K562 (cell line): Measurements from ENCODE around the gene CD248. TPM values are rescaled to one million over a fixed set of nuclear protein-coding genes. Genes with fewer than 3 reads are reported as not detected.

Experiments used
- AFF1 ChIP-seq, 2 experiments: fragments of 450-650 bp; IDR thresholded peaks; 2 replicates each; pipeline ENCODE4 v1.6.1; 2018; ENCODE audit warnings: mild to moderate bottlenecking in 2 of 2, low read depth in 1 of 2; ENCODE audit not compliant: partially characterized antibody in 2 of 2
- FOXA3 ChIP-seq, 2 experiments: fragments of 450-650 bp in 1 of 2; sonication (generic) in 1 of 2; formaldehyde crosslinking; IDR thresholded peaks in 1 of 2; conservative IDR thresholded peaks in 1 of 2; 2 replicates each; pipeline versions ENCODE4 v1.4.0 to v1.8.0; 2020 to 2022; ENCODE audit warnings: mild to moderate bottlenecking in 2 of 2, missing genetic modification reagents in 1 of 2
- GTF2E2 ChIP-seq: fragments of 200-800 bp; sonication (Bioruptor generic); IDR thresholded peaks from 2 replicates; pipeline ENCODE4 v1.6.1; 2016; ENCODE audit warnings: missing genetic modification characterization, missing compliant biosample characterization
- HINFP ChIP-seq: fragments of 450-650 bp; conservative IDR thresholded peaks from 2 replicates; pipeline ENCODE4 v1.6.1; 2016; ENCODE audit warnings: missing genetic modification characterization, low read depth, mild to moderate bottlenecking, control low read depth, missing compliant biosample characterization
- KAT7 ChIP-seq: sonication (generic); formaldehyde crosslinking; IDR thresholded peaks from 2 replicates; pipeline ENCODE4 v1.8.0; 2022; ENCODE audit warnings: missing genetic modification reagents, mild to moderate bottlenecking, borderline replicate concordance
- MCM3 ChIP-seq: fragments of 450-650 bp; IDR thresholded peaks from 2 replicates; pipeline ENCODE4 v1.6.1; 2016
- NCOA6 ChIP-seq: fragments of 450-650 bp; IDR thresholded peaks from 2 replicates; pipeline ENCODE4 v1.6.1; 2017; ENCODE audit warnings: mild to moderate bottlenecking
- NUFIP1 ChIP-seq: fragments of 450-650 bp; IDR thresholded peaks from 2 replicates; pipeline ENCODE4 v1.6.1; 2018; ENCODE audit not compliant: partially characterized antibody
- RERE ChIP-seq: sonication (generic); formaldehyde crosslinking; IDR thresholded peaks from 2 replicates; pipeline ENCODE4 v1.8.0; 2023; ENCODE audit warnings: missing genetic modification reagents, mild to moderate bottlenecking, borderline replicate concordance
- TAF1 ChIP-seq: IDR thresholded peaks from 2 replicates; pipeline ENCODE4 v1.6.1; 2011; ENCODE audit warnings: mild to moderate bottlenecking, low read length, moderate library complexity; ENCODE audit not compliant: insufficient read depth, control insufficient read depth, severe bottlenecking; ENCODE audit errors: extremely low read depth
- ZBTB7A ChIP-seq: IDR thresholded peaks from 2 replicates; pipeline ENCODE4 v1.6.1; 2011; ENCODE audit warnings: low read depth, mild to moderate bottlenecking, low read length, moderate library complexity, borderline replicate concordance; ENCODE audit not compliant: control insufficient read depth
- ZFP1 ChIP-seq: fragments of 450-650 bp; formaldehyde crosslinking; IDR thresholded peaks from 2 replicates; pipeline ENCODE4 v1.4.0; 2020; ENCODE audit warnings: mild to moderate bottlenecking, mixed read lengths
- ZNF12 ChIP-seq: sonication (generic); formaldehyde crosslinking; IDR thresholded peaks from 2 replicates; pipeline ENCODE4 v1.4.0; 2020; ENCODE audit warnings: mild to moderate bottlenecking, missing genetic modification reagents
- ZNF224 ChIP-seq: sonication (generic); formaldehyde crosslinking; IDR thresholded peaks from 2 replicates; pipeline ENCODE4 v1.8.0; 2022; ENCODE audit warnings: mild to moderate bottlenecking, missing genetic modification reagents
- ZNF282 ChIP-seq: sonication (generic); formaldehyde crosslinking; IDR thresholded peaks from 2 replicates; pipeline ENCODE4 v1.8.1; 2023; ENCODE audit warnings: missing genetic modification reagents
- ZNF311 ChIP-seq: fragments of 250-450 bp; sonication (Bioruptor Pico); IDR thresholded peaks from 2 replicates; pipeline ENCODE4 v1.4.0; 2020; ENCODE audit warnings: mild to moderate bottlenecking, moderate library complexity
- ZNF583 ChIP-seq: fragments of 250-450 bp; sonication (Bioruptor Pico); IDR thresholded peaks from 2 replicates; pipeline ENCODE4 v1.4.0; 2020
- polyA plus RNA-seq, 8 experiments: library from polyadenylated mRNA; depleted of rRNA in 4 of 8; stranded (reverse) in 5 of 8; unstranded in 3 of 8; fragments of >200 nt; fragmentation: Nextera tagmentation in 2 of 8; fragmentation: Illumina TruSeq in 1 of 8; extraction: Ambion mirVana in 2 of 8; extraction: Trizol in 1 of 8; gene quantifications; 2 replicates each; pipeline versions ENCODE4 v1.2.1 to v1.2.3, GENCODE V29; 2011 to 2014; ENCODE audit warnings: inconsistent platforms in 1 of 8, missing spikeins in 1 of 8
- total RNA-seq, 7 experiments: library from RNA; depleted of rRNA in 6 of 7; stranded (reverse); fragments of >200 nt in 6 of 7; fragmentation: Illumina TruSeq in 2 of 7; extraction: Trizol in 2 of 7; gene quantifications; 2 replicates each; pipeline versions ENCODE4 v1.2.1 to v1.2.3, GENCODE V29; 2011 to 2021; ENCODE audit warnings: low replicate concordance in 1 of 7

CD248 gene
- total and polyA plus RNA-seq, 9 of the 15 experiments (the other 6 are each of a cell fraction or from before 2014, with no cell fraction given), result 0.09 TPM; not detected in 8

GRCh38 chr11:66311965-66312548 lies 4.8 kb downstream of the CD248 start (continued):
- no peak; the same call in 1 of the 2 replicates for TF ChIP-seq RERE (CRISPR knock-in tag)
- no peak for TF ChIP-seq MCM3
- no peak; the same call in 1 of the 2 replicates for TF ChIP-seq KAT7 (CRISPR knock-in tag)
- no peak for TF ChIP-seq NUFIP1
- no peak for TF ChIP-seq AFF1 (IDR thresholded peaks at IDR 0.05; ENCODE audit: low read depth in 1 of 2, partially characterized antibody in 2 of 2)
- no peak for TF ChIP-seq ZNF311 (CRISPR knock-in tag)
- 0 out of 2 replicates have a peak, but pooled peaks have one; percentile 37 for TF ChIP-seq ZNF12
- no peak for TF ChIP-seq NCOA6
- TF ChIP-seq ZNF583 (CRISPR knock-in tag), result no peak
- TF ChIP-seq ZNF224, result no peak
- no peak for TF ChIP-seq TAF1
- peak in 1 of 2 experiments; percentile 71; a peak in 1 of 4 replicates for TF ChIP-seq FOXA3 (CRISPR knock-in tag; conservative IDR thresholded peaks at IDR 0.05 in 1 of 2, IDR thresholded peaks at IDR 0.05 in 1 of 2)
- no peak for TF ChIP-seq ZNF282 (CRISPR knock-in tag)
- no peak for TF ChIP-seq ZFP1 (CRISPR knock-in tag)
- TF ChIP-seq GTF2E2 (tag), result no peak
- TF ChIP-seq ZBTB7A, result peak; percentile 72; the same call in 1 of the 2 replicates
- no peak for TF ChIP-seq HINFP (tag)
